WTC11 (cell line): ENCODE measurements around the gene MRLN. TPM values are rescaled to one million over a fixed set of nuclear protein-coding genes. Genes with fewer than 3 reads are reported as not detected.
"Not testable (repeated sequence)": the region's sequence is repeated elsewhere in the genome, so short reads cannot be mapped to it uniquely, and the experiment has no call there.

Experiments
- ATAC-seq: fragments of 200-7000 bp; cut with Tn5 transposase; 2 replicates; pipeline ENCODE4 v1.10.0; 2021; ENCODE audit warnings: mild to moderate bottlenecking, moderate library complexity
- CTCF ChIA-PET: fragments of 300-600 bp; sonication (Branson Sonifier 250); formaldehyde crosslinking; loops from one replicate; lab custom pipeline; 2021; ENCODE audit warnings: antibody characterized with exemption; lab: Charles Lee
- POLR2A ChIA-PET: fragments of 350-600 bp; sonication (Branson Sonifier 250); formaldehyde crosslinking; loops from one replicate; lab custom pipeline; 2021; ENCODE audit warnings: antibody characterized with exemption; lab: Charles Lee
- DNase-seq: peaks from one replicate; pipeline ENCODE4 v3.0.0; 2021; ENCODE audit warnings: low spot score
- H3K27ac Mint-ChIP-seq: 2 replicates; pipeline ENCODE4 v1.8.0; 2021; ENCODE audit warnings: mixed read lengths
- H3K27me3 Mint-ChIP-seq: 2 replicates; pipeline ENCODE4 v1.8.0; 2021; ENCODE audit warnings: low read depth, mild to moderate bottlenecking, moderate library complexity, mixed read lengths
- H3K36me3 Mint-ChIP-seq: 2 replicates; pipeline ENCODE4 v1.8.0; 2021; ENCODE audit warnings: mixed read lengths
- H3K4me1 Mint-ChIP-seq: 2 replicates; pipeline ENCODE4 v1.8.0; 2022; ENCODE audit warnings: mixed read lengths
- H3K4me3 Mint-ChIP-seq: 2 replicates; pipeline ENCODE4 v1.8.0; 2021; ENCODE audit warnings: mild to moderate bottlenecking, moderate library complexity, mixed read lengths
- H3K9me3 Mint-ChIP-seq: 2 replicates; pipeline ENCODE4 v1.8.0; 2021; ENCODE audit warnings: mixed read lengths
- ELF4 ChIP-seq: sonication (generic); formaldehyde crosslinking; IDR thresholded peaks from 2 replicates; pipeline ENCODE4 v1.8.1; 2022; ENCODE audit warnings: low read depth, mild to moderate bottlenecking, moderate library complexity, missing genetic modification reagents
- NFE2L1 ChIP-seq: sonication (generic); formaldehyde crosslinking; IDR thresholded peaks from 2 replicates; pipeline ENCODE4 v1.8.1; 2023; ENCODE audit warnings: missing genetic modification reagents
- ZMAT4 ChIP-seq: fragments of 250-450 bp; sonication (Bioruptor Pico); IDR thresholded peaks from 2 replicates; pipeline ENCODE4 v1.9.0; 2021; ENCODE audit warnings: mild to moderate bottlenecking
- ZNF121 ChIP-seq: sonication (generic); formaldehyde crosslinking; IDR thresholded peaks from 2 replicates; pipeline ENCODE4 v1.8.0; 2023; ENCODE audit warnings: missing genetic modification reagents
- ZNF138 ChIP-seq: sonication (generic); formaldehyde crosslinking; conservative IDR thresholded peaks from 2 replicates; pipeline ENCODE4 v1.8.1; 2022; ENCODE audit warnings: mild to moderate bottlenecking, moderate library complexity, missing genetic modification reagents
- ZNF281 ChIP-seq: sonication (generic); formaldehyde crosslinking; IDR thresholded peaks from 2 replicates; pipeline ENCODE4 v1.8.0; 2023; ENCODE audit warnings: mild to moderate bottlenecking, missing genetic modification reagents
- total RNA-seq: library from RNA; stranded (reverse); gene quantifications from 3 replicates; pipeline ENCODE4 v1.2.3, GENCODE V29; 2021
- TF ChIP-seq, protein P1 (sequence below): fragments of 250-450 bp; sonication (Bioruptor Pico); IDR thresholded peaks from 2 replicates; pipeline ENCODE4 v1.9.0; 2021; ENCODE audit warnings: moderate library complexity, mild to moderate bottlenecking, inconsistent platforms, borderline replicate concordance
- TF ChIP-seq, protein P2 (sequence below): sonication (generic); formaldehyde crosslinking; IDR thresholded peaks from 2 replicates; pipeline ENCODE4 v1.8.1; 2023; ENCODE audit warnings: mild to moderate bottlenecking, missing genetic modification reagents
- TF ChIP-seq, protein P3 (sequence below): sonication (generic); formaldehyde crosslinking; IDR thresholded peaks from 2 replicates; pipeline ENCODE4 v1.8.1; 2023; ENCODE audit warnings: mild to moderate bottlenecking, missing genetic modification reagents, borderline replicate concordance

MRLN gene
- total RNA-seq, 1 experiment from 2014 or later: not detected

DNA sequence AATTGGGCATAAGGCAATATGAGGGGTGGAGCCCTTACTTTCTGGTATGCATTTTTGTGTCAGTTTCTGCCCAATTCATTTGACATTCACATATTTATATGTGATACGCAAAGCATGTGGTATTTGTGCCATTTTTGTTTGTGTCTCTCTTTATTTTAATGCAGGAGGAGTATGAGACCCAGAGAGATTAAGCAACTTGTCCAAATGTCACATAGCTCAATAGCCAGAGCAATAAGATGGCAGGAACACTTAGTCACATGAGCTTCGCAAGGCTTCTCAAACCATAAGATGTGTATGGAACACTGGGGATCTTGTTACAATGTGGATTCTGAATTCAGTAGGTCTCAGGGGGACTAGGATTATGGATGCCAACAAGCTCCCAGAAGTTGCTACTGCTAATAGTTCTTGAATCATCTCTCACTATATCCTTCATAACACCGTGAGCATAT lies 19.2 kb downstream of the MRLN start (continued):
- TF ChIP-seq, protein P1, sequence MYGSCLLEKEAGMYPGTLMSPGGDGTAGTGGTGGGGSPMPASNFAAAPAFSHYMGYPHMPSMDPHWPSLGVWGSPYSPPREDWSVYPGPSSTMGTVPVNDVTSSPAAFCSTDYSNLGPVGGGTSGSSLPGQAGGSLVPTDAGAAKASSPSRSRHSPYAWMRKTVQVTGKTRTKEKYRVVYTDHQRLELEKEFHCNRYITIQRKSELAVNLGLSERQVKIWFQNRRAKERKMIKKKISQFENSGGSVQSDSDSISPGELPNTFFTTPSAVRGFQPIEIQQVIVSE (CRISPR knock-in tag): no peak
- TF ChIP-seq ZNF138: no peak
- TF ChIP-seq, protein P2, sequence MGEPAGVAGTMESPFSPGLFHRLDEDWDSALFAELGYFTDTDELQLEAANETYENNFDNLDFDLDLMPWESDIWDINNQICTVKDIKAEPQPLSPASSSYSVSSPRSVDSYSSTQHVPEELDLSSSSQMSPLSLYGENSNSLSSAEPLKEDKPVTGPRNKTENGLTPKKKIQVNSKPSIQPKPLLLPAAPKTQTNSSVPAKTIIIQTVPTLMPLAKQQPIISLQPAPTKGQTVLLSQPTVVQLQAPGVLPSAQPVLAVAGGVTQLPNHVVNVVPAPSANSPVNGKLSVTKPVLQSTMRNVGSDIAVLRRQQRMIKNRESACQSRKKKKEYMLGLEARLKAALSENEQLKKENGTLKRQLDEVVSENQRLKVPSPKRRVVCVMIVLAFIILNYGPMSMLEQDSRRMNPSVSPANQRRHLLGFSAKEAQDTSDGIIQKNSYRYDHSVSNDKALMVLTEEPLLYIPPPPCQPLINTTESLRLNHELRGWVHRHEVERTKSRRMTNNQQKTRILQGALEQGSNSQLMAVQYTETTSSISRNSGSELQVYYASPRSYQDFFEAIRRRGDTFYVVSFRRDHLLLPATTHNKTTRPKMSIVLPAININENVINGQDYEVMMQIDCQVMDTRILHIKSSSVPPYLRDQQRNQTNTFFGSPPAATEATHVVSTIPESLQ (CRISPR knock-in tag): no peak
- no peak for TF ChIP-seq ZNF281
- TF ChIP-seq ELF4: no peak
- TF ChIP-seq NFE2L1: no peak
- TF ChIP-seq, protein P3, sequence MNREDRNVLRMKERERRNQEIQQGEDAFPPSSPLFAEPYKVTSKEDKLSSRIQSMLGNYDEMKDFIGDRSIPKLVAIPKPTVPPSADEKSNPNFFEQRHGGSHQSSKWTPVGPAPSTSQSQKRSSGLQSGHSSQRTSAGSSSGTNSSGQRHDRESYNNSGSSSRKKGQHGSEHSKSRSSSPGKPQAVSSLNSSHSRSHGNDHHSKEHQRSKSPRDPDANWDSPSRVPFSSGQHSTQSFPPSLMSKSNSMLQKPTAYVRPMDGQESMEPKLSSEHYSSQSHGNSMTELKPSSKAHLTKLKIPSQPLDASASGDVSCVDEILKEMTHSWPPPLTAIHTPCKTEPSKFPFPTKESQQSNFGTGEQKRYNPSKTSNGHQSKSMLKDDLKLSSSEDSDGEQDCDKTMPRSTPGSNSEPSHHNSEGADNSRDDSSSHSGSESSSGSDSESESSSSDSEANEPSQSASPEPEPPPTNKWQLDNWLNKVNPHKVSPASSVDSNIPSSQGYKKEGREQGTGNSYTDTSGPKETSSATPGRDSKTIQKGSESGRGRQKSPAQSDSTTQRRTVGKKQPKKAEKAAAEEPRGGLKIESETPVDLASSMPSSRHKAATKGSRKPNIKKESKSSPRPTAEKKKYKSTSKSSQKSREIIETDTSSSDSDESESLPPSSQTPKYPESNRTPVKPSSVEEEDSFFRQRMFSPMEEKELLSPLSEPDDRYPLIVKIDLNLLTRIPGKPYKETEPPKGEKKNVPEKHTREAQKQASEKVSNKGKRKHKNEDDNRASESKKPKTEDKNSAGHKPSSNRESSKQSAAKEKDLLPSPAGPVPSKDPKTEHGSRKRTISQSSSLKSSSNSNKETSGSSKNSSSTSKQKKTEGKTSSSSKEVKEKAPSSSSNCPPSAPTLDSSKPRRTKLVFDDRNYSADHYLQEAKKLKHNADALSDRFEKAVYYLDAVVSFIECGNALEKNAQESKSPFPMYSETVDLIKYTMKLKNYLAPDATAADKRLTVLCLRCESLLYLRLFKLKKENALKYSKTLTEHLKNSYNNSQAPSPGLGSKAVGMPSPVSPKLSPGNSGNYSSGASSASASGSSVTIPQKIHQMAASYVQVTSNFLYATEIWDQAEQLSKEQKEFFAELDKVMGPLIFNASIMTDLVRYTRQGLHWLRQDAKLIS: no peak
- no peak for TF ChIP-seq ZMAT4 (CRISPR knock-in tag)
- no peak for TF ChIP-seq ZNF121 (CRISPR knock-in tag)

GRCh38 chr10:59733321-59734013 lies 19.8 kb downstream of the MRLN start:
- ATAC-seq, CTCF ChIA-PET: not testable (repeated sequence)

GRCh38 chr10:59732849-59733248 lies 20.4 kb downstream of the MRLN start:
- H3K36me3 Mint-ChIP-seq, ATAC-seq, H3K4me3 Mint-ChIP-seq, H3K27ac Mint-ChIP-seq, H3K27me3 Mint-ChIP-seq, POLR2A ChIA-PET, H3K4me1 Mint-ChIP-seq, DNase-seq: not testable (repeated sequence)
- peaks cover 14% of the 10 kb centered on the region for H3K9me3 Mint-ChIP-seq
- CTCF ChIA-PET: interaction anchor here (0.8 kb wide), 1 partner anchor 630 kb away, joined by 3 read pairs; no protein-coding TSS in a partner anchor

More at GRCh38 chr10:59733321-59734013, 19.8 kb downstream of the MRLN start:
- not testable (repeated sequence) for DNase-seq, H3K36me3 Mint-ChIP-seq, H3K27me3 Mint-ChIP-seq, H3K27ac Mint-ChIP-seq, H3K4me1 Mint-ChIP-seq, H3K4me3 Mint-ChIP-seq
- peaks cover 14% of the 10 kb centered on the region for H3K9me3 Mint-ChIP-seq
- POLR2A ChIA-PET: interaction anchor here (0.6 kb wide), 1 partner anchor 12 kb away, joined by 3 read pairs; no protein-coding TSS in a partner anchor

DNA sequence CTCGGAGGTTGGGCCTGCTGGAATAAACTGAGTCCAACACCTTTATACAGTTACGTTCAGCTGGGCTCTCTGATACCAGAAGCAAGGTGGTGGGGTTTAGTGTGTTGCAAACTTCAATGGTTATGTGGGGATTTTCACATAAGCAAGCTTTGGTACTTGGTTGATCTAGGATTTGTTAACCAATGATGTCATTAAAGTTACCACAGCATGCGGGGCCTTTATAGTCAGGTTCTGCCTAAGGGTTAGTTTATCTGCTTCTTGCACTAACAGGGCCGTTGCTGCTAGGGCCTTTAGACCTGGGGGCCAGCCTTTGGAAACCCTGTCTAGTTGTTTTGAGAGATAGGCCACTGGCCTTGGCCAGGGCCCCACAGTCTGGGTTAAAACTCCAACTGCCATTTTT lies 24.1 kb downstream of the MRLN start:
- H3K4me1 Mint-ChIP-seq, CTCF ChIA-PET: not testable (repeated sequence)

More for the DNA sequence above, 24.1 kb downstream of the MRLN start:
- DNase-seq, H3K36me3 Mint-ChIP-seq, ATAC-seq, H3K9me3 Mint-ChIP-seq, H3K4me3 Mint-ChIP-seq, POLR2A ChIA-PET, H3K27ac Mint-ChIP-seq, H3K27me3 Mint-ChIP-seq: not testable (repeated sequence)
